Liver (tissue), 9 donors: Measurements from ENCODE around the gene TRIM4. TPM values are rescaled to one million over a fixed set of nuclear protein-coding genes. Genes with fewer than 3 reads are reported as not detected.

Experiments
- DNase-seq: peaks from one replicate; pipeline ENCODE4 v3.0.0-alpha.2; 2017; ENCODE audit warnings: low spot score
- H3K27ac ChIP-seq, 2 donors: one replicate each; pipeline ENCODE4 v1.7.0; 2013; ENCODE audit warnings: inconsistent platforms in 2 of 2, low read length in 2 of 2, control low read depth in 1 of 2, low read depth in 1 of 2, mild to moderate bottlenecking in 1 of 2
- H3K27me3 ChIP-seq, 4 donors: one replicate each; pipeline versions ENCODE4 v1.6.1 to v1.7.0; 2013; ENCODE audit warnings: low read length in 3 of 4, inconsistent platforms in 1 of 4, mild to moderate bottlenecking in 1 of 4, moderate library complexity in 1 of 4; ENCODE audit not compliant: control insufficient read depth in 4 of 4, insufficient read depth in 4 of 4
- H3K36me3 ChIP-seq, 4 donors: one replicate each; pipeline versions ENCODE4 v1.6.1 to v1.7.0; 2013; ENCODE audit warnings: low read length in 3 of 4, mild to moderate bottlenecking in 3 of 4, low read depth in 1 of 4, moderate library complexity in 1 of 4; ENCODE audit not compliant: control insufficient read depth in 4 of 4, insufficient read depth in 3 of 4
- H3K4me1 ChIP-seq, 4 donors: one replicate each; pipeline versions ENCODE4 v1.6.1 to v1.7.0; 2013; ENCODE audit warnings: low read length in 3 of 4, mild to moderate bottlenecking in 3 of 4, moderate library complexity in 1 of 4; ENCODE audit not compliant: control insufficient read depth in 4 of 4, insufficient read depth in 4 of 4
- H3K4me3 ChIP-seq, 3 donors: one replicate each; pipeline versions ENCODE4 v1.6.1 to v1.7.0; 2013; ENCODE audit warnings: low read length in 3 of 3, control low read depth in 1 of 3, low read depth in 1 of 3, mild to moderate bottlenecking in 1 of 3
- H3K9ac ChIP-seq, 2 donors: one replicate each; pipeline ENCODE4 v1.7.0; 2013; ENCODE audit warnings: low read length in 2 of 2, mild to moderate bottlenecking in 2 of 2, moderate library complexity in 2 of 2, control low read depth in 1 of 2, low read depth in 1 of 2
- H3K9me3 ChIP-seq, 4 donors: one replicate each; pipeline versions ENCODE4 v1.6.1 to v1.7.0; 2013; ENCODE audit warnings: low read length in 3 of 4; ENCODE audit not compliant: control insufficient read depth in 4 of 4
- EGR1 ChIP-seq, 2 donors: IDR thresholded peaks; 2 replicates each; pipeline ENCODE4 v1.6.1; 2016 to 2018; ENCODE audit warnings: antibody characterized with exemption in 2 of 2, low read depth in 2 of 2
- FOXA1 ChIP-seq: IDR thresholded peaks from 2 replicates; pipeline ENCODE4 v1.6.1; 2016; ENCODE audit warnings: antibody characterized with exemption
- FOXA2 ChIP-seq: IDR thresholded peaks from 2 replicates; pipeline ENCODE4 v1.6.1; 2016; ENCODE audit warnings: antibody characterized with exemption
- GABPA ChIP-seq, 2 donors: IDR thresholded peaks in 1 of 2; conservative IDR thresholded peaks in 1 of 2; 2 replicates each; pipeline ENCODE4 v1.6.1; 2016; ENCODE audit warnings: antibody characterized with exemption in 2 of 2, mild to moderate bottlenecking in 1 of 2, moderate library complexity in 1 of 2
- HNF4A ChIP-seq, 2 donors: conservative IDR thresholded peaks; 2 replicates each; pipeline ENCODE4 v1.6.1; 2016; ENCODE audit warnings: antibody characterized with exemption in 2 of 2, mild to moderate bottlenecking in 2 of 2
- HNF4G ChIP-seq: IDR thresholded peaks from 2 replicates; pipeline ENCODE4 v1.6.1; 2016; ENCODE audit warnings: antibody characterized with exemption
- JUND ChIP-seq, 2 donors: IDR thresholded peaks; 2 replicates each; pipeline ENCODE4 v1.6.1; 2016; ENCODE audit warnings: antibody characterized with exemption in 2 of 2
- MAX ChIP-seq: IDR thresholded peaks from 2 replicates; pipeline ENCODE4 v1.6.1; 2016; ENCODE audit warnings: antibody characterized with exemption
- NR2F2 ChIP-seq: IDR thresholded peaks from 2 replicates; pipeline ENCODE4 v1.6.1; 2016; ENCODE audit warnings: antibody characterized with exemption
- RXRA ChIP-seq, 2 donors: IDR thresholded peaks; 2 replicates each; pipeline ENCODE4 v1.6.1; 2017 to 2018; ENCODE audit warnings: antibody characterized with exemption in 2 of 2, mild to moderate bottlenecking in 1 of 2
- SP1 ChIP-seq: IDR thresholded peaks from 2 replicates; pipeline ENCODE4 v1.6.1; 2018; ENCODE audit warnings: antibody characterized with exemption, mild to moderate bottlenecking
- TAF1 ChIP-seq: conservative IDR thresholded peaks from 2 replicates; pipeline ENCODE4 v1.6.1; 2016; ENCODE audit warnings: antibody characterized with exemption, mild to moderate bottlenecking
- YY1 ChIP-seq: IDR thresholded peaks from 2 replicates; pipeline ENCODE4 v1.6.1; 2016; ENCODE audit warnings: antibody characterized with exemption, mild to moderate bottlenecking
- ZBTB33 ChIP-seq: IDR thresholded peaks from 2 replicates; pipeline ENCODE4 v1.6.1; 2016; ENCODE audit warnings: antibody characterized with exemption
- WGBS: extraction: QIAGEN DNeasy Blood & Tissue Kit; methylation state at CpG from one replicate; pipeline ENCODE4 v1.1.7; 2013; 5-methylcytosine and 5-hydroxymethylcytosine counted together
- polyA plus RNA-seq, 2 donors: library from polyadenylated mRNA; stranded (reverse) in 1 of 2; unstranded in 1 of 2; fragments of 200-250 nt in 1 of 2; fragments of >200 nt in 1 of 2; fragmentation: Nextera tagmentation in 1 of 2; extraction: Ambion mirVana in 1 of 2; gene quantifications; one replicate each; pipeline versions ENCODE4 v1.2.1 to v1.2.3, GENCODE V29; 2013 to 2015
- total RNA-seq, 2 donors: library from RNA; depleted of rRNA; stranded (reverse); fragments of >200 nt; gene quantifications; one replicate each; pipeline ENCODE4 v1.2.3, GENCODE V29; 2014
- TF ChIP-seq, protein P1 (sequence below): IDR thresholded peaks from 2 replicates; pipeline ENCODE4 v1.6.1; 2016; ENCODE audit warnings: antibody characterized with exemption, mild to moderate bottlenecking
- donor health status: healthy.
- donor health status: healthy.
- donor health status: healthy.
- donor health status: healthy.
- donor health status: healthy.

The TRIM4 gene
- total and polyA plus RNA-seq, 4 donors: 11.9 to 23.0 (median 14.6) TPM

DNA sequence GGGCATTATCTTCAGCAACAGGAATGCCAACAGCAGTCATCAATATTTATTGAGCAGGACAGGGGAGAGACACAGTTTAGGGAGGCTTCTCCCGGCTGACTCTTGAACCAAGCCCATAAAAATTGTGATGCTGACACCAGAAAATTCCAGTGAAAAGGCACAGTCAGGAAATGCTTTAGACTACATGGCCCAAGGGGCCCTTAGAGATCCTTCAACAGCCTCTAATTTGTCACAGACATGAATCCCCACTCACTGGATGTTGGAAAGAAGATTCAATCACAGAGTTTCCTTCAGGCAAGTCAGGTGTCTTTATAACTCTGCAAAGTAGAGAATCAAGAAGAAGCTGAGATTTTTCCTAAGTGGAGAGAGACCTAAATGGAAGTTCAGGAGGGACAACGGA is 8.9 kb upstream of the TRIM4 start:
- Histone ChIP-seq H3K4me3 (no peak overlapping the region), H3K9ac (no peak overlapping the region), H3K36me3 (no peaks in the 10 kb centered on the region), H3K9me3 (no peaks in the 10 kb centered on the region), H3K27me3 (no peaks in the 10 kb centered on the region), H3K27ac (no peak overlapping the region), H3K4me1 (peaks cover 0 to 10% (median 5%) of the 10 kb centered on the region in 4 donors)
- 84% methylated on average over 2 of the region's 2 CpGs for whole genome bisulfite sequencing
- no peak for TF ChIP-seq MAX
- no peak for TF ChIP-seq GABPA (IDR thresholded peaks at IDR 0.05 in 1 of 2, conservative IDR thresholded peaks at IDR 0.05 in 1 of 2)
- TF ChIP-seq HNF4A (conservative IDR thresholded peaks at IDR 0.05): no peak
- TF ChIP-seq SP1: no peak
- DNase-seq: no peak

- H3K36me3 ChIP-seq: no peaks in the 10 kb centered on the region
- TF ChIP-seq FOXA2 (no peak), YY1 (no peak), JUND (IDR thresholded peaks at IDR 0.05) (no peak), HNF4G (no peak), FOXA1 (no peak), TAF1 (no peak), GABPA (IDR thresholded peaks at IDR 0.05 in 1 of 2, conservative IDR thresholded peaks at IDR 0.05 in 1 of 2) (no peak), SP1 (no peak), RXRA (IDR thresholded peaks at IDR 0.05) (no peak), ZBTB33 (no peak), NR2F2 (no peak), EGR1 (IDR thresholded peaks at IDR 0.05; ENCODE audit: low read depth in 2 of 2) (no peak), HNF4A (conservative IDR thresholded peaks at IDR 0.05) (no peak), MAX (no peak)
- no peak overlapping the region for H3K9ac ChIP-seq
- peaks cover 0 to 10% (median 5%) of the 10 kb centered on the region in 4 donors for H3K4me1 ChIP-seq
- H3K4me3 ChIP-seq: no peak overlapping the region
- no peak for DNase-seq
- H3K27ac ChIP-seq: no peak overlapping the region
- WGBS: 80% methylated on average over 5 of the region's 5 CpGs
- no peaks in the 10 kb centered on the region for H3K27me3 ChIP-seq
- no peaks in the 10 kb centered on the region for H3K9me3 ChIP-seq
Observed at GRCh38 chr7:99927536-99927935, 8.2 kb upstream of the TRIM4 start.

GRCh38 chr7:99926321-99926720 is 7.0 kb upstream of the TRIM4 start:
- H3K27me3 ChIP-seq: no peaks in the 10 kb centered on the region
- H3K27ac ChIP-seq: no peak overlapping the region
- no peaks in the 10 kb centered on the region for H3K9me3 ChIP-seq
- DNase-seq: no peak
- TF ChIP-seq FOXA1 (no peak), JUND (IDR thresholded peaks at IDR 0.05) (no peak), ZBTB33 (no peak), GABPA (IDR thresholded peaks at IDR 0.05 in 1 of 2, conservative IDR thresholded peaks at IDR 0.05 in 1 of 2) (no peak), SP1 (no peak), HNF4G (no peak), EGR1 (IDR thresholded peaks at IDR 0.05; ENCODE audit: low read depth in 2 of 2) (no peak), RXRA (IDR thresholded peaks at IDR 0.05) (no peak)
- TF ChIP-seq, protein P1, sequence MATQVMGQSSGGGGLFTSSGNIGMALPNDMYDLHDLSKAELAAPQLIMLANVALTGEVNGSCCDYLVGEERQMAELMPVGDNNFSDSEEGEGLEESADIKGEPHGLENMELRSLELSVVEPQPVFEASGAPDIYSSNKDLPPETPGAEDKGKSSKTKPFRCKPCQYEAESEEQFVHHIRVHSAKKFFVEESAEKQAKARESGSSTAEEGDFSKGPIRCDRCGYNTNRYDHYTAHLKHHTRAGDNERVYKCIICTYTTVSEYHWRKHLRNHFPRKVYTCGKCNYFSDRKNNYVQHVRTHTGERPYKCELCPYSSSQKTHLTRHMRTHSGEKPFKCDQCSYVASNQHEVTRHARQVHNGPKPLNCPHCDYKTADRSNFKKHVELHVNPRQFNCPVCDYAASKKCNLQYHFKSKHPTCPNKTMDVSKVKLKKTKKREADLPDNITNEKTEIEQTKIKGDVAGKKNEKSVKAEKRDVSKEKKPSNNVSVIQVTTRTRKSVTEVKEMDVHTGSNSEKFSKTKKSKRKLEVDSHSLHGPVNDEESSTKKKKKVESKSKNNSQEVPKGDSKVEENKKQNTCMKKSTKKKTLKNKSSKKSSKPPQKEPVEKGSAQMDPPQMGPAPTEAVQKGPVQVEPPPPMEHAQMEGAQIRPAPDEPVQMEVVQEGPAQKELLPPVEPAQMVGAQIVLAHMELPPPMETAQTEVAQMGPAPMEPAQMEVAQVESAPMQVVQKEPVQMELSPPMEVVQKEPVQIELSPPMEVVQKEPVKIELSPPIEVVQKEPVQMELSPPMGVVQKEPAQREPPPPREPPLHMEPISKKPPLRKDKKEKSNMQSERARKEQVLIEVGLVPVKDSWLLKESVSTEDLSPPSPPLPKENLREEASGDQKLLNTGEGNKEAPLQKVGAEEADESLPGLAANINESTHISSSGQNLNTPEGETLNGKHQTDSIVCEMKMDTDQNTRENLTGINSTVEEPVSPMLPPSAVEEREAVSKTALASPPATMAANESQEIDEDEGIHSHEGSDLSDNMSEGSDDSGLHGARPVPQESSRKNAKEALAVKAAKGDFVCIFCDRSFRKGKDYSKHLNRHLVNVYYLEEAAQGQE: no peak
- no peak overlapping the region for H3K9ac ChIP-seq
- no peak overlapping the region for H3K4me3 ChIP-seq
- no peaks in the 10 kb centered on the region for H3K36me3 ChIP-seq
- H3K4me1 ChIP-seq: peaks cover 0 to 10% (median 5%) of the 10 kb centered on the region in 4 donors
